Sigmoid colon (tissue), 7 donors: ENCODE data around the gene SESTD1. TPM values are rescaled to one million over a fixed set of nuclear protein-coding genes. Genes with fewer than 3 reads are reported as not detected.
"Not testable (repeated sequence)": the region's sequence is repeated elsewhere in the genome, so short reads cannot be mapped to it uniquely, and the experiment has no call there.

ENCODE experiments used
- DNase-seq: peaks from one replicate; pipeline ENCODE4 v3.0.0-alpha.2; 2019
- H3K27ac ChIP-seq, 4 donors: fragments of 200-600 bp; sonication (generic); one replicate each; pipeline ENCODE4 v1.5.1; 2016 to 2019; ENCODE audit warnings: mild to moderate bottlenecking in 1 of 4
- H3K27me3 ChIP-seq, 3 donors: fragments of 200-600 bp; sonication (generic); one replicate each; pipeline ENCODE4 v1.5.1; 2019; ENCODE audit warnings: mild to moderate bottlenecking in 1 of 3
- H3K36me3 ChIP-seq, 4 donors: fragments of 200-600 bp; sonication (generic); one replicate each; pipeline ENCODE4 v1.5.1; 2016 to 2019
- H3K4me1 ChIP-seq, 4 donors: fragments of 200-600 bp; sonication (generic); one replicate each; pipeline ENCODE4 v1.5.1; 2017 to 2019
- H3K4me3 ChIP-seq, 4 donors: fragments of 200-600 bp; sonication (generic); one replicate each; pipeline ENCODE4 v1.5.1; 2017 to 2019; ENCODE audit warnings: mild to moderate bottlenecking in 2 of 4, moderate library complexity in 1 of 4
- H3K9me3 ChIP-seq, 4 donors: fragments of 200-600 bp in 3 of 4; sonication (generic) in 3 of 4; one replicate each; pipeline versions ENCODE4 v1.5.1 to v1.6.1; 2013 to 2019
- CTCF ChIP-seq, 4 experiments: fragments of 450-650 bp in 3 of 4; fragments of 200-600 bp in 1 of 4; IDR thresholded peaks; one replicate each; pipeline ENCODE4 v1.5.1; 2016 to 2019; ENCODE audit warnings: antibody characterized with exemption in 4 of 4, mild to moderate bottlenecking in 3 of 4, moderate library complexity in 2 of 4
- EP300 ChIP-seq, 4 donors: sonication (generic); formaldehyde crosslinking; IDR thresholded peaks; one replicate each; pipeline ENCODE4 v1.6.1; 2017; ENCODE audit warnings: antibody characterized with exemption in 4 of 4
- POLR2A ChIP-seq, 2 donors: fragments of 450-650 bp; IDR thresholded peaks; one replicate each; pipeline ENCODE4 v1.6.1; 2016; ENCODE audit warnings: antibody characterized with exemption in 2 of 2, mild to moderate bottlenecking in 2 of 2, moderate library complexity in 2 of 2
- POLR2AphosphoS5 ChIP-seq, 4 donors: sonication (generic); formaldehyde crosslinking; IDR thresholded peaks; one replicate each; pipeline ENCODE4 v1.6.1; 2017; ENCODE audit warnings: antibody characterized with exemption in 4 of 4
- WGBS, 2 donors: extraction: QIAGEN DNeasy Blood & Tissue Kit; methylation state at CpG; one replicate each; pipeline ENCODE4 v1.1.7; 2013; 5-methylcytosine and 5-hydroxymethylcytosine counted together
- intact Hi-C: fragments of 100-400 bp; cut with DNase I; formaldehyde crosslinking; loops from one replicate; pipeline ENCODE4 v1.15.1; 2023
- polyA plus RNA-seq, 3 donors: library from polyadenylated mRNA; stranded (reverse); fragments of 200-250 nt; gene quantifications; one replicate each; pipeline ENCODE4 v1.2.3, GENCODE V29; 2013
- total RNA-seq, 4 donors: library from RNA; depleted of rRNA; stranded (reverse); fragments of >200 nt; gene quantifications; one replicate each; pipeline ENCODE4 v1.1.0, GENCODE V29; 2016
- donor health status: healthy with polysubstance abuse.
- donor health status: Bipolar disorder and iron deficiency.
- donor health status: healthy.

Gene SESTD1
- total and polyA plus RNA-seq, 7 donors: 9.5 to 52.3 (median 31.0) TPM

DNA sequence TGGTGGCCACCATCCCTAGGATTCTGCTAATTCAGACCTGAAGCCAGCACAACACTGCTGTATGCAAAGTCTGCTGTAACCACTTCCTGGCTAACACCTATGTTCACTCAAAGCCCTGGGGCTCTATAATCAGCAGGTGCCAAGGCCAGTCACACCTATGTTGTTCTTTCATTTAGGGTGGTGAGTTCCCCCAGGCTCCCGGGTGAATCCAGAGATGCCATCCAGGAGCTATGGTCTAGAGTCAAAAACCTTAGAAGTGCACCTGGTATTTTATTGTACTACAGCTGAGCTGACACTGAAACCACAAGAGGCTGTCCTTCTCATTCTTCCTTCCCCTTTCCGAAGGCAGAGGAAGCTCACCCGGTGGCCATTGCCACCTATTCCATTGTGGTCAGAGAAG, 168.5 kb downstream of the SESTD1 start:
- no peak for DNase-seq
- Histone ChIP-seq H3K27ac (no peak overlapping the region), H3K4me1 (no peaks in the 10 kb centered on the region), H3K4me3 (no peak overlapping the region), H3K36me3 (no peaks in the 10 kb centered on the region), H3K27me3 (no peaks in the 10 kb centered on the region), H3K9me3 (peaks cover 0 to 3% (median 0%) of the 10 kb centered on the region in 4 donors)
- TF ChIP-seq POLR2A (IDR thresholded peaks at IDR 0.05) (no peak), POLR2AphosphoS5 (IDR thresholded peaks at IDR 0.05) (no peak), CTCF (IDR thresholded peaks at IDR 0.05) (no peak), EP300 (IDR thresholded peaks at IDR 0.05) (no peak)
- 36 to 54% methylated on average over 3 of the region's 3 CpGs for WGBS, 2 donors
- intact Hi-C loops: no loop called here

DNA sequence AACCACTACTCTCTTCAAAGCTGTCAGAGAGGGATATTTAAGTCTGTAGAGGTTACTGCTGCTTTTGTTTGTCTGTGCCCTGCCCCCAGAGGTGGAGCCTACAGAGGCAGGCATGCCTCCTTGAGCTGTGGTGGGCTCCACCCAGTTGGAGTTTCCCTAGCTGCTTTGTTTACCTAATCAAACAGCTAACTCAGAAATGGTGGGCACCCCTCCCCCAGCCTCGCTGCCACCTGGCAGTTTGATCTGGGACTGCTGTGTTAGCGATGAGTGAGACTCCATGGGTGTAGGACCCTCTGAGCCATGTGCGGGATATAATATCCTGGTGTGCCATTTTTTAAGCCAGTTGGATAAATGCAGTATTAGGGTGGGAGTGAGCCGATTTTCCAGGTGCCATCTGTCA, 171.7 kb downstream of the SESTD1 start:
- H3K27me3 ChIP-seq, H3K27ac ChIP-seq, H3K36me3 ChIP-seq, DNase-seq, H3K4me1 ChIP-seq, intact Hi-C loops, H3K4me3 ChIP-seq, H3K9me3 ChIP-seq: not testable (repeated sequence)
- 89 to 90% methylated on average over 4 of the region's 4 CpGs for WGBS, 2 donors

DNA sequence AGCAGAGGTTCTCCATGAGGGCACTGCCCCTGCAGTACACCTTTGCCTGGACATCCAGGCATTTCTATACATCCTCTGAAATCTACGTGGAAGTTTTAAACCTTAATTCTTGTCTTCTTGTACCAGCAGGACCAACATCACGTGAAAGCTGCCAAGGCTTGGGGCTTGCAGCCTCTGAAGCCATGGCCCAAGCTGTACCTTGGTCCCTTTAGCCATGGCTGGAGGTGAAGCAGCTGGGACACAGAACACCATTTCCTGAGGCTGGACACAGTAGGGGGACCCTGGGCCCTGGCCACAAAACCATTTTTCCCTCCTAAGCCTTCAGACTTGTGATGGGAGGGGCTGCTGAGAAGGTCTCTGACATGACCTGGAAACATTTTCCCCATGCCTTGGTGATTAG, 181.9 kb downstream of the SESTD1 start:
- WGBS, 2 donors: 68 to 94% methylated on average over 2 of the region's 2 CpGs
- peaks cover 0 to 3% (median 0%) of the 10 kb centered on the region in 4 donors for H3K9me3 ChIP-seq
- no peak for DNase-seq
- intact Hi-C loops: no loop called here
- no peaks in the 10 kb centered on the region for H3K27me3 ChIP-seq
- H3K27ac ChIP-seq: no peak overlapping the region
- no peak for TF ChIP-seq POLR2AphosphoS5 (IDR thresholded peaks at IDR 0.05)
- no peak for TF ChIP-seq CTCF (IDR thresholded peaks at IDR 0.05)
- no peak for TF ChIP-seq POLR2A (IDR thresholded peaks at IDR 0.05)
- TF ChIP-seq EP300 (IDR thresholded peaks at IDR 0.05): no peak
- H3K4me3 ChIP-seq: no peak overlapping the region
- no peaks in the 10 kb centered on the region for H3K36me3 ChIP-seq
- no peaks in the 10 kb centered on the region for H3K4me1 ChIP-seq

GRCh38 chr2:179081954-179082353, 182.7 kb downstream of the SESTD1 start:
- no peak for TF ChIP-seq CTCF (IDR thresholded peaks at IDR 0.05)
- TF ChIP-seq POLR2A (IDR thresholded peaks at IDR 0.05): no peak
- no peak for TF ChIP-seq POLR2AphosphoS5 (IDR thresholded peaks at IDR 0.05)
- no peak for TF ChIP-seq EP300 (IDR thresholded peaks at IDR 0.05)
- Histone ChIP-seq H3K27ac (no peak overlapping the region), H3K4me1 (no peaks in the 10 kb centered on the region), H3K27me3 (no peaks in the 10 kb centered on the region), H3K36me3 (no peaks in the 10 kb centered on the region), H3K4me3 (no peak overlapping the region), H3K9me3 (peaks cover 0 to 3% (median 0%) of the 10 kb centered on the region in 4 donors)
- DNase-seq: no peak
- intact Hi-C loops: no loop called here

- Histone ChIP-seq H3K4me3 (no peak overlapping the region), H3K27ac (no peak overlapping the region), H3K36me3 (no peaks in the 10 kb centered on the region), H3K9me3 (no peaks in the 10 kb centered on the region), H3K27me3 (no peaks in the 10 kb centered on the region), H3K4me1 (no peaks in the 10 kb centered on the region)
- WGBS, 2 donors: 41 to 71% methylated on average over 3 of the region's 3 CpGs
- TF ChIP-seq POLR2A (IDR thresholded peaks at IDR 0.05): no peak
- TF ChIP-seq CTCF (IDR thresholded peaks at IDR 0.05): no peak
- no peak for TF ChIP-seq EP300 (IDR thresholded peaks at IDR 0.05)
- TF ChIP-seq POLR2AphosphoS5 (IDR thresholded peaks at IDR 0.05): no peak
- no peak for DNase-seq
- intact Hi-C loops: no loop called here
Measured at GRCh38 chr2:179072527-179072926, 192.1 kb downstream of the SESTD1 start.
